Tibial artery (tissue), 4 donors: ENCODE results near the gene KIAA2012.
A peak's percentile ranks its signal among the peaks of the same experiment; 100 is the strongest.

Experiments used
- DNase-seq, 2 donors: peaks; one replicate each; pipeline ENCODE4 v3.0.0-alpha.2; 2019
- H3K27ac ChIP-seq, 2 donors: fragments of 200-600 bp; sonication (generic) in 1 of 2; 1 replicate in 1 of 2; 2 replicates in 1 of 2; pipeline ENCODE4 v1.5.1; 2018 to 2019; ENCODE audit warnings: mild to moderate bottlenecking in 1 of 2
- H3K27me3 ChIP-seq, 2 donors: fragments of 200-600 bp; sonication (generic) in 1 of 2; one replicate each; pipeline versions ENCODE4 v1.5.1 to v1.6.0; 2016 to 2019
- H3K36me3 ChIP-seq, 3 donors: fragments of 200-600 bp; sonication (generic) in 2 of 3; one replicate each; pipeline ENCODE4 v1.5.1; 2016 to 2019; ENCODE audit warnings: mild to moderate bottlenecking in 2 of 3
- H3K4me1 ChIP-seq, 4 donors: fragments of 200-600 bp; sonication (generic) in 2 of 4; 1 replicate in 3 of 4; 2 replicates in 1 of 4; pipeline ENCODE4 v1.5.1; 2016 to 2019
- H3K4me3 ChIP-seq, 2 donors: fragments of 200-600 bp; sonication (generic) in 1 of 2; 1 replicate in 1 of 2; 2 replicates in 1 of 2; pipeline ENCODE4 v1.5.1; 2018 to 2019; ENCODE audit warnings: mild to moderate bottlenecking in 2 of 2
- H3K9me3 ChIP-seq, 3 donors: fragments of 200-600 bp; sonication (generic) in 1 of 3; one replicate each; pipeline ENCODE4 v1.5.1; 2016 to 2019
- intact Hi-C: fragments of 100-400 bp; cut with DNase I; formaldehyde crosslinking; loops from one replicate; pipeline ENCODE4 v1.15.0; 2023; ENCODE audit warnings: low total_unique reads
- TF ChIP-seq, protein P1 (sequence below), 2 experiments: fragments of 200-600 bp in 1 of 2; fragments of 450-650 bp in 1 of 2; IDR thresholded peaks; one replicate each; pipeline ENCODE4 v1.5.1; 2017 to 2019; ENCODE audit warnings: antibody characterized with exemption in 2 of 2, mild to moderate bottlenecking in 1 of 2, moderate library complexity in 1 of 2

KIAA2012 gene

DNA sequence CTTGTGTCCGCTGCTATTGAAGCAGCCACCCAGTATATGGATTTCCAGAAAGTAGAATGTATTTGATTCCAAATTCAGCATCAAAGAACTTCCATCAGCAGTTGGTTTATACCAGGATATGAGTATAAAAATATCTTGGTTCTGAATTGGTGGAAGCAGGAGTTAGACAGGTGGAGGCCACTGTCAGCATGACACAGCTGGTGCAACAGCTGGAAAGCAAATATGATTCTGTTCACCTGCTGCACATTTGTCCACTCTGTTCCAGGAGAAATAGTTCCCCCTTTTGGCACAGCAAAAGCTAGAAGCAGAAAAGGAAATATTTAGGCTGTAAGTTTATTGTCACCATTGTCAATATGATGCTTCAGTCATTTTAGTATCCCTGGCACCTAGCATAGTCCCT, 41.2 kb downstream of the KIAA2012 start:
- no peak for DNase-seq

DNA sequence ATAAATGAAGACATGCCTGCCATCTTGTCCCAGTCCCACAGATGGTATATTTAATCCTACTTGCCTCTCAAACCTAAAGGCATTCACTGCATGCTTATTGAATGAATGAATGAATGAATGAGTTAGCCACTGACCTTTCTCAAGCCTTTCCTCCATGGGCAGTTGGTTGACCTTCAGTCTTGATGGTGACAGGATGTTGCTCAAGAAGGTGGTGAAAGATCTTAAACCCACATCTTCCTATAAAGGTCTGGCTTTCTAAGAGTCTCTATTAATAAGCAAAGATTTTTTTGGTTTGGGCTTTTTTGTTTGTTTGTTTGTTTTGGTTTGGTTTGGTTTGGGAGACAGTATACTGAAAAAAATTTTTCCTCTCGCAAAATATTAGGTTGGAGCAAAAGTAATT, 41.7 kb downstream of the KIAA2012 start:
- TF ChIP-seq, protein P1, sequence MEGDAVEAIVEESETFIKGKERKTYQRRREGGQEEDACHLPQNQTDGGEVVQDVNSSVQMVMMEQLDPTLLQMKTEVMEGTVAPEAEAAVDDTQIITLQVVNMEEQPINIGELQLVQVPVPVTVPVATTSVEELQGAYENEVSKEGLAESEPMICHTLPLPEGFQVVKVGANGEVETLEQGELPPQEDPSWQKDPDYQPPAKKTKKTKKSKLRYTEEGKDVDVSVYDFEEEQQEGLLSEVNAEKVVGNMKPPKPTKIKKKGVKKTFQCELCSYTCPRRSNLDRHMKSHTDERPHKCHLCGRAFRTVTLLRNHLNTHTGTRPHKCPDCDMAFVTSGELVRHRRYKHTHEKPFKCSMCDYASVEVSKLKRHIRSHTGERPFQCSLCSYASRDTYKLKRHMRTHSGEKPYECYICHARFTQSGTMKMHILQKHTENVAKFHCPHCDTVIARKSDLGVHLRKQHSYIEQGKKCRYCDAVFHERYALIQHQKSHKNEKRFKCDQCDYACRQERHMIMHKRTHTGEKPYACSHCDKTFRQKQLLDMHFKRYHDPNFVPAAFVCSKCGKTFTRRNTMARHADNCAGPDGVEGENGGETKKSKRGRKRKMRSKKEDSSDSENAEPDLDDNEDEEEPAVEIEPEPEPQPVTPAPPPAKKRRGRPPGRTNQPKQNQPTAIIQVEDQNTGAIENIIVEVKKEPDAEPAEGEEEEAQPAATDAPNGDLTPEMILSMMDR (IDR thresholded peaks at IDR 0.05), result no peak
- Histone ChIP-seq H3K4me1 (peaks cover 0 to 13% (median 8%) of the 10 kb centered on the region in 4 donors), H3K4me3 (no peak overlapping the region), H3K9me3 (no peaks in the 10 kb centered on the region), H3K27ac (no peak overlapping the region), H3K27me3 (no peaks in the 10 kb centered on the region), H3K36me3 (no peaks in the 10 kb centered on the region)
- intact Hi-C loops, result no loop called here
- DNase-seq, result no peak

More for the DNA sequence above, 41.2 kb downstream of the KIAA2012 start:
- peaks cover 0 to 18% (median 10%) of the 10 kb centered on the region in 4 donors for H3K4me1 ChIP-seq
- intact Hi-C loops, result no loop called here
- no peaks in the 10 kb centered on the region for H3K9me3 ChIP-seq
- TF ChIP-seq, protein P1 (IDR thresholded peaks at IDR 0.05), result no peak
- H3K27ac ChIP-seq, result no peak overlapping the region
- H3K4me3 ChIP-seq, result no peak overlapping the region
- H3K36me3 ChIP-seq, result no peaks in the 10 kb centered on the region
- H3K27me3 ChIP-seq, result no peaks in the 10 kb centered on the region

DNA sequence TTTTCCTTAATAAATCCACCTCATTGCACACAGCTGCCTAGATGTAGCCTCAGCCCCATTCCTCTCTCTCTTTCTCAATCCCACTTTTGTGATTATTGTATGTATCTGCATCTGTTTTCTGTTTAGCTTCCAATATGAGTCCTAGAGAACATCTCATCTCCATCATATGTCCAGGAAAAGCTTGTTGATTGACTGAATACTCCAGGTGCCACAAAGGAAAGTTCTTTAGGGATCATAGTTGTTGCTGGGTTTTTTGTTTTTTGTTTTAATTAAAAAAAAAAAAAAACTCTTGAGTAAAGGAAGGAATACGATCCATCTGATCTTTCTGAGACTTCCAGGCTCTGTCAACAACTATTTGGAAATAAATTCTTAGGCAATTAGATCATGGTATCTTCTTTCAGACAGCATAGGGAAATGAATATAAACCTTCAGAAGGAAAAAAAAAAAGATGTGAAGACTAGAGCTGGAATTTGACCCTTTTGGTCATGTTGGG, 42.5 kb downstream of the KIAA2012 start:
- H3K27me3 ChIP-seq, result no peaks in the 10 kb centered on the region
- no peaks in the 10 kb centered on the region for H3K36me3 ChIP-seq
- intact Hi-C loops, result no loop called here
- no peak for DNase-seq
- no peak overlapping the region for H3K4me3 ChIP-seq
- H3K27ac ChIP-seq, result no peak overlapping the region
- peaks cover 0 to 11% (median 3%) of the 10 kb centered on the region in 4 donors for H3K4me1 ChIP-seq
- TF ChIP-seq, protein P1 (IDR thresholded peaks at IDR 0.05), result no peak
- no peaks in the 10 kb centered on the region for H3K9me3 ChIP-seq

DNA sequence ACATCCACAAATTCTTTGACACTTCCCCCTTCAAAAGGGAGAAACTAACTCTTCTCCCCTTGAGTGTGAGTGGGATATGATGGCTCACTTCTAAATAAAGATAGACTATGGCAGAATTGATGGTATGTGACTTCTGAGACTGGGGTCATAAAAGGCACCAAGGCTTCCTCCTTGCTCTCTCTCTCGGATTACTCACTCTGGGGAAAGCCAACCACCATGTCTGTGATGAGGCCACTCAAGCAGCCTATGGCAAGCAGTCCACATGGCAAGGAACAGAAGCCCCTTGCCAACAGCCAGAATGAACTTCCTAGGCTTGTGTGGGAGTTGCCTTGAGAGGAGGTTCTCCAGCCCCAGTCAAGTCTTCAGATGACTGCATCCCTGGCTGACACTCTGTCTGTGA, 43.6 kb downstream of the KIAA2012 start:
- H3K9me3 ChIP-seq, result no peaks in the 10 kb centered on the region
- intact Hi-C loops, result no loop called here
- TF ChIP-seq, protein P1 (IDR thresholded peaks at IDR 0.05), result no peak
- DNase-seq, result no peak
- H3K27me3 ChIP-seq, result no peaks in the 10 kb centered on the region
- no peak overlapping the region for H3K27ac ChIP-seq
- H3K4me3 ChIP-seq, result no peak overlapping the region
- H3K36me3 ChIP-seq, result no peaks in the 10 kb centered on the region
- peaks cover 0 to 11% (median 3%) of the 10 kb centered on the region in 4 donors for H3K4me1 ChIP-seq

DNA sequence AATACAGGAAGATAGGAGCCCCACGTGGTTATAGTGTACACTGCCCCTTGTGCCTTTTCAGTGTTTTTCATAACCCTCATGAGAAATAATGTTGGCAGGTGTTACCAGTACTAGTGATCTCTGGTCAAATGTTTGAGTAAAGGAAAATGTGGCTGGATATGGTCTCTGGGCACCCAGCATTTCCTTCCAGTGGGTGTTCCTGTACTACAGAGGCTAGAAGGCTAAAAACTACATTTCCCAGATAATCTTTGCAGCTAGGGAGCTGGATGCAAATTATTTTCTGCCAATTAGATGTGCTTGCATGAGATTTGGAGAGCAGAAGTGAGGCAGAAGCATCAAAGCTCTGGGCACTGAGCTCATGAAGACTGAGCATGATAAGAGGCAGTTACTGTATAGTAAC, 45.1 kb downstream of the KIAA2012 start:
- intact Hi-C loops, result no loop called here
- Histone ChIP-seq H3K4me1 (peaks cover 0 to 11% (median 3%) of the 10 kb centered on the region in 4 donors), H3K4me3 (no peak overlapping the region), H3K36me3 (no peaks in the 10 kb centered on the region), H3K27ac (no peak overlapping the region), H3K27me3 (no peaks in the 10 kb centered on the region), H3K9me3 (no peaks in the 10 kb centered on the region)
- TF ChIP-seq, protein P1 (IDR thresholded peaks at IDR 0.05), result peak in 1 of 2 experiments; percentile 11
- no peak for DNase-seq

DNA sequence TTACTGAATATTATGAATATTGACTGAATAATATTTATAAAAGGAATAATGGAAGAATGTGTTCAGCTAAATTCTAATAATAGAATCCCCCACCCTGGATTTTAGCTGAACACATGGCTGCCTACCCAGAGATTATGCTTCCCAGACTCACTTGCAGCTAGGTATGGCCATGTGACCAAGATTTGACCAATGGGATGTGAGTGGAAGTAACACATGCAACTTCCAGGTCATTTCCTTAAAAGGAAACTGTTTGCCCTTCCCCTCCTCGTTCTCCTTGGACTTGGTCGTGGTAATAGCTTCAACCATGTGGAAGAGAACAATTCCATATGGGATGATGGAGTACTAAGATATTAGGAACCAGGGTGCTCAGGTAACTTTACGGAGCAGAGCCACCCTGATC, 47.8 kb downstream of the KIAA2012 start:
- intact Hi-C loops, result no loop called here
- H3K27me3 ChIP-seq, result no peaks in the 10 kb centered on the region
- H3K4me1 ChIP-seq, result peaks cover 0 to 11% (median 3%) of the 10 kb centered on the region in 4 donors
- no peak overlapping the region for H3K27ac ChIP-seq
- H3K9me3 ChIP-seq, result no peaks in the 10 kb centered on the region
- no peak for DNase-seq
- no peak overlapping the region for H3K4me3 ChIP-seq
- TF ChIP-seq, protein P1 (IDR thresholded peaks at IDR 0.05), result no peak
- H3K36me3 ChIP-seq, result no peaks in the 10 kb centered on the region
